IgD-negative memory B cell (primary cell): ENCODE measurements around the gene ADCK1. TPM values are rescaled to one million over a fixed set of nuclear protein-coding genes. Genes with fewer than 3 reads are reported as not detected.

Experiments used
- H3K27ac Mint-ChIP-seq, 3 donors: one replicate each; pipeline ENCODE4 v1.8.0; 2020 to 2022; ENCODE audit warnings: mild to moderate bottlenecking in 3 of 3, mixed read lengths in 3 of 3, moderate library complexity in 1 of 3
- H3K27me3 Mint-ChIP-seq: one replicate; pipeline ENCODE4 v1.8.0; 2021; ENCODE audit warnings: mixed read lengths
- H3K36me3 Mint-ChIP-seq: one replicate; pipeline ENCODE4 v1.8.0; 2020; ENCODE audit warnings: mild to moderate bottlenecking, mixed read lengths
- H3K4me1 Mint-ChIP-seq, 3 donors: one replicate each; pipeline ENCODE4 v1.8.0; 2020 to 2022; ENCODE audit warnings: mixed read lengths in 3 of 3, mild to moderate bottlenecking in 1 of 3
- H3K4me3 Mint-ChIP-seq, 4 donors: one replicate each; pipeline ENCODE4 v1.8.0; 2020 to 2022; ENCODE audit warnings: mild to moderate bottlenecking in 4 of 4, mixed read lengths in 4 of 4, moderate library complexity in 3 of 4
- H3K9me3 Mint-ChIP-seq, 3 donors: one replicate each; pipeline ENCODE4 v1.8.0; 2020 to 2021; ENCODE audit warnings: mixed read lengths in 3 of 3, mild to moderate bottlenecking in 1 of 3
- polyA plus RNA-seq: library from polyadenylated mRNA; unstranded; fragments of 300-500 nt; fragmentation: Illumina TruSeq; gene quantifications from one replicate; pipeline ENCODE4 v1.2.3, GENCODE V29; 2021

ADCK1 gene
- polyA plus RNA-seq, 1 donor from 2014 or later, result 3.5 TPM

DNA sequence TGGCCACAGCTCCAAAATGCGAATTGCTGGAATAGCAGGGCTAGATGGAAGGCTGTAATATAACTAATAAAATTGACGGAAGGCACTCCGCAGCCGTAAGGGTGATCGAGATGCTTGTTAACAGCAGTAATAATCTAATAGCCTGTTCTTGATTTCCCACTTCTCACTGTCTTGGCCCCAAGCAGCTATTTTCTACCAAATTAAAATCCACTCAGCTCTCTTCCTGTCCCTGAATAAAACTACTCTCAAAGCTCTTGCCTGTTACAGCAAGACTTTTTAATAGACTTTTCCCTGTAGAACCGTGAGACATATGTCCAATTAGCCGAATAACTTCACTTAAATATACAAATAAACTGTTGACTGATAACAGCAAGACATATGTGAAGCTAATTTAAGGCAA lies 38.0 kb downstream of the ADCK1 start:
- no peaks in the 10 kb centered on the region for H3K4me1 Mint-ChIP-seq
- no peak overlapping the region for H3K27ac Mint-ChIP-seq
- no peak overlapping the region for H3K4me3 Mint-ChIP-seq
- no peaks in the 10 kb centered on the region for H3K27me3 Mint-ChIP-seq
- no peaks in the 10 kb centered on the region for H3K9me3 Mint-ChIP-seq
- peaks cover 12% of the 10 kb centered on the region for H3K36me3 Mint-ChIP-seq

DNA sequence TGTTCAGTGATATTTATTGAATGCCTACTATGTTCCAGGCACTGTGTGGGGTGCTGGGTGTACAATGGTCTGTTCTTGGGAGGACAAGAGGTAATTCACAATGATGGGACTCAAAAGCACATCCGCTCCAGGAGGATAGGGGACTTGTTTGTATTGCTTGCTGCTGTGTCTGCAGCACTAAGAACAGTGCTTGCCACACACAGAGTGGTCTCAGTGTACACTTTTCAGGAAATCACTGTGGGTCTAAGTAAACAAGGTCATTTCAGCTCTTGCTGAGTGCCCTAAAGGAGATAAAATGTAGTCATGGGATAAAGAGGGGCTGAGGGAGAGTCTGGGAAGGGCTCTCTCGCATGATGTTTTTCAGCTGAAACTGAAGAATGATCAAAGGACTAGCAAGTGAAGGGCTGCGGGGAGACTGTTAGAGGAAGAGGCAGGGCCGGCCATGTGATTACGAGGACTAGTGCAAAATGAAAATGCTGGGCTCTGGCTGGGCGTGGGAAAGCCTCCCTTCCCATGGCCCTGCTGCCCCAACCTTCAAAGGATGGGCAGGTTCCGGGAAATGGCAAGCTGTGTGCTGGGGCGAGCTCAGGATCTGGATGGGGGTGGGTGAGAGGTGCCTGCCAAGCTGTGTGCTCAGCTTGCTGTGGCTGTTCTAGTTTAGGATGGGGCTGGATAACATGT lies 39.1 kb downstream of the ADCK1 start:
- H3K4me3 Mint-ChIP-seq, result no peak overlapping the region

DNA sequence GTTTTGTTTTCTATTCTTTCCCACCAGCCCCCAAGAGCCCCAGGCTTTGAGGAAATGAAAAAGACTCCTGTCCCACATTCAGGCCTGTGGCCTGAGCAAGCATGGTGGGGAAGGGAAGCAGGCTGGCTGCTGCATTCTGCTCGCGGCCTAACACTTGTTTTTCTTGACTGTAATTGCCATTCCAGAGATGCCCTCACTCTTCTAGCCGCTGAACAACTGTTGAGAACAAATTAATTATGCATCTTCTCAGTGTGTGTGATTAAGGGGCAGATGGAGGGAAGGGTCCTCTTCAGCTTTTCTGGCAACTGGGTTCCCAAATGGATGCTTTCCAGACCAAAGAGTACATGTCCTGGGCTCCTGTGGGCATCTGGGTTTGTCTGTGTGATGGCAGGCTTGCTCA lies 43.3 kb downstream of the ADCK1 start:
- Mint-ChIP-seq H3K27ac (no peak overlapping the region), H3K4me1 (no peaks in the 10 kb centered on the region), H3K36me3 (peaks cover 8% of the 10 kb centered on the region), H3K27me3 (no peaks in the 10 kb centered on the region), H3K9me3 (no peaks in the 10 kb centered on the region), H3K4me3 (no peak overlapping the region)

More for the DNA sequence above, 39.1 kb downstream of the ADCK1 start:
- peak overlapping the region in 1 of 3 donors; percentile 47 for H3K27ac Mint-ChIP-seq
- H3K4me1 Mint-ChIP-seq, result no peaks in the 10 kb centered on the region
- H3K36me3 Mint-ChIP-seq, result peaks cover 12% of the 10 kb centered on the region
- no peaks in the 10 kb centered on the region for H3K9me3 Mint-ChIP-seq
- H3K27me3 Mint-ChIP-seq, result no peaks in the 10 kb centered on the region

DNA sequence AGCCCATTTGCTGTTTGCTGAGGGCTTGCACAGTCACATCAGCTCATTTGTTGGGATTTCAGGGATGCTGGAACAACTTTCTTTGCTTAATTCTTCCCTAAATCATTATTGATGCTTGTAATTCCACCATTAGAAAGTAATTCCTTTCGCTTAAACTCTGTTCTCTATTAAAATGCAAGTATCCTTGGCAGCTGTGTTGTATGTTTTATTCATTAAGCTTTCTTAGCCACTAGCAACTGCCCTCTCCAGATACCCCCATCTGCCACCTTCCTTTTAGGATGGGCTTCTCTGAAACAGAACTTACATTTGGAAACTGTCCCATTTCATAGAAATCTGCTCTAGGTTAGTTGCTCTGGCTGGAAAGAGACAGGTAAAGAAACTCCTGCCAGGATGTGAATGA lies 43.7 kb downstream of the ADCK1 start:
- H3K36me3 Mint-ChIP-seq, result peaks cover 8% of the 10 kb centered on the region
- H3K9me3 Mint-ChIP-seq, result no peaks in the 10 kb centered on the region
- no peaks in the 10 kb centered on the region for H3K4me1 Mint-ChIP-seq
- H3K27me3 Mint-ChIP-seq, result no peaks in the 10 kb centered on the region
- H3K4me3 Mint-ChIP-seq, result no peak overlapping the region
- peak overlapping the region in 2 of 3 donors; percentile 26 to 46 for H3K27ac Mint-ChIP-seq

DNA sequence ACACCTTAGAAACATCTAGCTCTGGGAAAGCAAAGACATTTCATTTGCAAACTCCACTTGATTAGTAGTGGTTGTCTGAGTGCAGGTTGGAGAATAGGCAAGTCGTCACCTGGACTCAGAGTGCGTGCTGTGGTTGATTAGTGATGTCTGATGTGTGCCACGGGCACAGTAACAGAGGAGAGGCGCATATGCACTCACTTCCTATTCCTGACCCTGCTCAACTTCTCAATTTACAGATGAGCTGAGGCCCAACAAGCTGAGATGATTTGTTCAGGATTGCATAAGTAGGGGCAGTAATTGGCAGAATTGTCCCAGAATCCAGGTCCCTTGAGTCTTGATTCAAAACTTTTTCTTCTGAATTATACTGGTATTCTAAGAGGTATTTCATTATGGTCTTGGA lies 44.9 kb downstream of the ADCK1 start:
- Mint-ChIP-seq H3K27ac (no peak overlapping the region), H3K36me3 (peaks cover 6% of the 10 kb centered on the region), H3K4me3 (no peak overlapping the region), H3K9me3 (no peaks in the 10 kb centered on the region), H3K4me1 (no peaks in the 10 kb centered on the region), H3K27me3 (no peaks in the 10 kb centered on the region)

DNA sequence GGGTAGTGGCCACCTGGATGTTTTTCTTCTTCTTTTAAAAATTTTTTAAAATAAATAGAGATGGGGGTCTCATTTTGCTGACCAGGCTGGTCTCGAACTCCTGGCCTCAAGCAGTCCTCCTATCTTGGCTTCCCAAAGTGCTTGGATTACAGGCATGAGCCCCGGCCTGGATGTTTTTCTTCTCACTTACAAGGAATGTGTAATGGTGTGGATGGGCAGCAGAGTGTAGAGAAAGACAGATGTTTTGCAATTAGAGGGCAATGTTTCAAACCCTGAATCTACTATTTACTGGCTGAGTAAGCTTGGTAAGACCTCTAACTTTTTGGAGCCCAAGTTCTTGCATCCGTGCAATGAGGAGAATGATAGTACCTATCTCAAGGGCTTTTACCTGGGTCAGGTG lies 48.1 kb downstream of the ADCK1 start:
- peaks cover 9% of the 10 kb centered on the region for H3K36me3 Mint-ChIP-seq
- H3K4me3 Mint-ChIP-seq, result no peak overlapping the region
- peaks cover 0 to 2% (median 0%) of the 10 kb centered on the region in 3 donors for H3K9me3 Mint-ChIP-seq
- no peaks in the 10 kb centered on the region for H3K4me1 Mint-ChIP-seq
- no peak overlapping the region for H3K27ac Mint-ChIP-seq
- no peaks in the 10 kb centered on the region for H3K27me3 Mint-ChIP-seq

DNA sequence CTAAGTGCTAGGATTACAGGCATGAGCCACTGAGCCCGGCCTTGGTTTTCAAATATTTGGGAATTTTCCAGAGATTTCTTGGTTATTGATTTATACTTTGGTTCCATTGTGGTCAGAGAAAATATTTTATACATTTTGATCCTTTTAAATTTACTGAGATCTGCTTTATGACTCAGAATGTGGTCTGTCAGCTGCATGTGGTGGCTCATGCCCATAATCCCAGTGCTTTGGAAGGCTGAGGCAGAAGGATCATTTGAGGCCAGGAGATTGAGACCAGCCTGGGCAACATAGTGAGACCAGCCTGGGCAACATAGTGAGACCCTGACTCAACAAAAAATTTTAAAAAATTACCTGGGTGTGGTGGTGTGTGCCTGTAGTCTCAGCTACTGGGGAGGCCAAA lies 49.8 kb downstream of the ADCK1 start:
- Mint-ChIP-seq H3K4me1 (no peaks in the 10 kb centered on the region), H3K27me3 (no peaks in the 10 kb centered on the region)

DNA sequence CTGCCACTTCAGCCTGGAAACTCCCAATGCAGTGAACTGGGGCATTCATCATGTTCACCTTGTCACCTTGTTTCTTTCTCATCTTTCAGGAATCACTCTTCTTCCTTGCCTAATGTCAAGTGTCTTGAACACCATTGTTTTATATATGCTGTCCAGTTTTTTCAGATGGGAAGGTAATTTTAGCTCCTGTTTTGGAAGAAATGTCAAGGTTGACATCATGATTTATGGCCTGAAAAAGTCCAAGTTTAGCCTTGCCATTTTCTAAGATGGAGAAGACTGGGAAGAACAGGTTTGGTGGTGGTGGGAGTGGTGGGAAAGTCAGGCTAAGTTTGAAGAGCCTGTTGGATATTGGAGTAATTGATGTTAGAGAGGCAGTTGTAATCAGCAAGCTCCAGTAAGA lies 54.0 kb downstream of the ADCK1 start:
- no peak overlapping the region for H3K4me3 Mint-ChIP-seq
- no peaks in the 10 kb centered on the region for H3K4me1 Mint-ChIP-seq
- no peaks in the 10 kb centered on the region for H3K27me3 Mint-ChIP-seq
- H3K27ac Mint-ChIP-seq, result no peak overlapping the region
- peaks cover 8% of the 10 kb centered on the region for H3K36me3 Mint-ChIP-seq
- H3K9me3 Mint-ChIP-seq, result peaks cover 0 to 3% (median 0%) of the 10 kb centered on the region in 3 donors

More for the DNA sequence above, 49.8 kb downstream of the ADCK1 start:
- Mint-ChIP-seq H3K36me3 (peaks cover 11% of the 10 kb centered on the region), H3K9me3 (peaks cover 0 to 3% (median 0%) of the 10 kb centered on the region in 3 donors), H3K27ac (no peak overlapping the region), H3K4me3 (no peak overlapping the region)

DNA sequence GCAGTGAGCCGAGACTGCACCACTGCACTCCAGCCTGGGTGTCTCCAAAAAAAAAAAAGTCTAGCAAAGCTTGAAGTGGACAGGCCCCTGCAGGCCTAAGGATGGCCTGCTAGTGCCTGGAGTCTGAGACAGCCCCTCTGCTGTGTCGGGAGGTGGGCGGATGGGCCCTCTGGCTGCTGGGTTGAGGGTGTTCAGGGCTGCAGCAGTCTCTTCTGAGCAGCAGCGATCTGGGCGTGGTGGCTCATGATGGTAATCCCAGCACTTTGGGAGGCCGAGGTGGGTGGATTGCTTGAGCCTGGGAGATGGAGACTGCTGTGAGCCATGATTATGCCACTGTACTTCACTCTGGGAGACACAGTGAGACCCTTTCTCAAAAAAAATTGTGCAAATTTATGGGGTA lies 57.0 kb downstream of the ADCK1 start:
- H3K27ac Mint-ChIP-seq, result no peak overlapping the region
- no peaks in the 10 kb centered on the region for H3K4me1 Mint-ChIP-seq
- peaks cover 9% of the 10 kb centered on the region for H3K36me3 Mint-ChIP-seq

DNA sequence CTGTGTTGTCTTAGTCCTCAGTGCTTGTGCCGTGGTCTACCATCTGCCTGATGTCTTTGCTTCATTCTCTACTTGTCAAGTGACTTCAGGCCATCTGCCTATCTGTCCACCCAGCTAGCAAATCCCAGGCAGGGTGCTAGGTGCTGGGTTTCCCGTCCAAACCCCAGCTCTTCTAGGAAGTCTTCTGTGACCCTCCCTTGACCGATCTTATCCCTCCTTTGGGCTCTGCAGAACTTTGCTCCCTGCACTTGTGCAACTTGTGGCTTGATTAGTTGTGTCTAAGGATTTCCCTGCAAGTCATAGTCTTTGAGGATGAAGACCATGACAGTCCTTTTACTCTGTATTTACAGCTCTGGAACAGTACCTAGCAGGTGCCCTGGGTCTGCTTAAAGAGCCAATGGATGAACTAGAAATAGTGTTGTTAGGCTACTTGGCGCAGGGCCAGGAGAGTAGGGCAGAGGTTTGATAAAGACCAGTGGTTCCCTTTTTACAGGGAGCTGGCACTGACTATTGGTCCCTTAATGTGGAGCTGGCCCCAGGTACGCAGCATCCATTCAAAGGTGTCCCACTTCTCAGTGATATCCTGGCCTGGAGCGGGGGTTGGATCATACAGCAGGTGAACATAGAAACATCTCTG lies 60.1 kb downstream of the ADCK1 start:
- no peak overlapping the region for H3K27ac Mint-ChIP-seq
- no peaks in the 10 kb centered on the region for H3K27me3 Mint-ChIP-seq
- no peak overlapping the region for H3K4me3 Mint-ChIP-seq

More for the DNA sequence above, 57.0 kb downstream of the ADCK1 start:
- Mint-ChIP-seq H3K27me3 (no peaks in the 10 kb centered on the region), H3K4me3 (no peak overlapping the region), H3K9me3 (peaks cover 0 to 3% (median 0%) of the 10 kb centered on the region in 3 donors)

DNA sequence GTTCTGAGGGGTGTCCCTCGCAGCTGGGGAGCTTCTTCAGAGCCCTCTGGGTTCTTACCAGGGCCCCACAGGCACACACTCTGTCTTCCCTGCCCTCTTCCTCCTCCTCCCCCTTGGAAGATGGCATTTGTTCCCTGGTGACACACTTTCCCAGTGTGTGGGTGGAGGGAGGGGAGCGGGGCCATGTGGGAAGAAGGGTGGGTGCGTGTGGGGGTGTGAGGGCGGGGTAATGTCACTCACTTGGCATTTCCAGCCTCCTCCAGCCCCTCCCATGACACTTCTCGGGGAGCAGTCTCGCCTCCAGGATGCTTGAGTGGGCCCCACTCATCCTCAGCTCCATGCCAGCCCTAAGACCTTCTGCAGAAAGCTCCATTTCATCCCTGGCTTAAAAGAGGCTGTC lies 61.3 kb downstream of the ADCK1 start:
- no peaks in the 10 kb centered on the region for H3K27me3 Mint-ChIP-seq
- peaks cover 17% of the 10 kb centered on the region for H3K36me3 Mint-ChIP-seq
- no peak overlapping the region for H3K27ac Mint-ChIP-seq
- peaks cover 0 to 1% (median 0%) of the 10 kb centered on the region in 3 donors for H3K4me1 Mint-ChIP-seq
- H3K9me3 Mint-ChIP-seq, result no peaks in the 10 kb centered on the region
- no peak overlapping the region for H3K4me3 Mint-ChIP-seq

More for the DNA sequence above, 60.1 kb downstream of the ADCK1 start:
- Mint-ChIP-seq H3K9me3 (no peaks in the 10 kb centered on the region), H3K4me1 (peaks cover 0 to 1% (median 0%) of the 10 kb centered on the region in 3 donors), H3K36me3 (peaks cover 14% of the 10 kb centered on the region)

DNA sequence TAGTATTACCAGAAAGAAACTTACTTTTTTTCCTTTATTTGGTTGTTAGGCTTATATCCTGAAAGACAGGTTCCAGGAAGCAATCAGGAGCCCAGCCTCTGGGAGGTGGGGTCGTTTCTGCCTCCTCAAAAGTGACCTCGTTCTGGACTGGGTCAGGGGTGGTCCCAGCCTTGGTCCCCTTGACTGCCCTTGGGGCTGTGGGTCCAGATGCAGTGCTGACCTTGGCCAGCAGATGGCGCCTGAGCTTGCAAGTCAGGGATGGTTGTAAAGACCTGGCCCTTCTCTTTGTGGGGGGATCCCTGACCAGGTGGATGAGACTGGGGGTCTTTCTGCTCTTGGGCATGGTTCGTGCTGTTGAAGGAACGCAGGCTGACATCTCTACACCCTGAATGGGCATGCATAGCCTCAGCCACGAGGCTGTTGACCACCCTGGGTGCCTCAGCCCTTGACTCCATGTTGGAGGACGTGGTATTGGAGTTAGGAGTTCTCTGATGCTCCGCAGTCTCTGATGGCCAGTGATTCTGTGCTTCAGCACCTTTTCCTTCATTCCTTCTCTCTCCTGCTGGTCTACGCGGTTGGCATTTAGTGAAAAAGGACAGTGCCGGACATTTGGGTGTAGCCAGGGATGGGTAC lies 62.4 kb downstream of the ADCK1 start:
- H3K9me3 Mint-ChIP-seq, result no peaks in the 10 kb centered on the region
- no peak overlapping the region for H3K27ac Mint-ChIP-seq
- H3K4me3 Mint-ChIP-seq, result no peak overlapping the region
- H3K4me1 Mint-ChIP-seq, result peaks cover 0 to 1% (median 0%) of the 10 kb centered on the region in 3 donors
- no peaks in the 10 kb centered on the region for H3K27me3 Mint-ChIP-seq
- H3K36me3 Mint-ChIP-seq, result peaks cover 18% of the 10 kb centered on the region

DNA sequence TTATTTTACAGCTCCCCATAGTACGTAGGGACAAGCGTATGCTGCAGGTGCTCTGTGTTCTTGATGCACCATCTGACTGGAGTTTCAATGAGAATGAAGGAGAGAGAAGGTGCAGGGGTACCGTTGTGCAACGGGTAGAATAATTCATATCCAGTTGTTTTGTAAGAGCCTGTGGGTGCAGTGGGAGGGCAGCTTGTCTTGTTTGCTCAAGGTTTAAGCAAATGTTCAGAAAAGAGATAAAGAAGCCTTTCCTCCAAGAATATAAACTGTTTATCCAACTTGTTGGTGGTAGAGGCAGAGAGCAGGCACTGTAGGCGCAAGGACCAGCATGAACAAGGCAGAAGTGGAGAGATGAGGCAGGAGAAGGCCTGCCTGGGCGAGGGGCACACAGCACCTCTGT lies 64.2 kb downstream of the ADCK1 start:
- peaks cover 18% of the 10 kb centered on the region for H3K36me3 Mint-ChIP-seq
- no peaks in the 10 kb centered on the region for H3K27me3 Mint-ChIP-seq
- no peaks in the 10 kb centered on the region for H3K9me3 Mint-ChIP-seq
- H3K27ac Mint-ChIP-seq, result no peak overlapping the region
- H3K4me3 Mint-ChIP-seq, result no peak overlapping the region
- peaks cover 0 to 1% (median 0%) of the 10 kb centered on the region in 3 donors for H3K4me1 Mint-ChIP-seq

DNA sequence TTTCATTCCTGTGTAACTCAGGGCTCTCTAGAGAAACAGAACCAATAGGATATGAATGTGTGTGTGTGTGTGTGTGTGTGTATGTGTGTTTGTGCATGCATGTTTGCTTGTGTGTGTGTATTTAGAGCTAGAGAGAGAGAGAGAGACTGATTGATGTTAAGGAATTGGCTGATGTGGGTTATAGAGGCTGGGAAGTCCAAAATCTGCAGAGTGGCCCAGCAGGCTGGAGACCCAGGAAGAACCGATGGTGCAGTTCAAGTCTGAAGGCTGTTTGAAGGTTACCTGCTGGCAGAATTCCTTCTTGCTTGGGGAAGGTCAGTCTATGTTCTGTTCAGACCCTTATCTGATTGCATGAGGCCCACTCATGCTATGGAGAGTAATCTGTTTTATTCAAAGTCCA lies 64.7 kb downstream of the ADCK1 start:
- H3K36me3 Mint-ChIP-seq, result peaks cover 18% of the 10 kb centered on the region
- H3K4me3 Mint-ChIP-seq, result no peak overlapping the region
- no peak overlapping the region for H3K27ac Mint-ChIP-seq

DNA sequence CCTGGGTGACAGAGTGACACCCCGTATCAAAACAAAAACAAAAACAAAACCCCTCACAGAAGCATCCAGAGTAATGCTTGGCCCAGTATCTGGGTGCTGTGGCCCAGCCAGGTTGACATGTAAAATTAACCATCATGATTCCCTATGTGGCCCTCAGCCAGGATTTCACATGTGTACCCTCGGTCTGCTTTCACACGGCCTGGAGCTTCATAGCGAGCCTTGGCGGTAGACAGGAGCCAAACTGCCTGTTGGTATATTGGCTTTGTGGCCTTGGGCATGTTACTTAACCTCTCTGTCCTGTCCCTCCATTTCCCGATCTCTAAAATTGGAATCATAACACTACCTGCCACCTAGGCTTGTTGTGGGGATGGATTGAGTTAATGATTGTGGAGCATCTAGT lies 65.5 kb downstream of the ADCK1 start:
- H3K36me3 Mint-ChIP-seq, result peaks cover 18% of the 10 kb centered on the region
- no peak overlapping the region for H3K27ac Mint-ChIP-seq
- peaks cover 0 to 1% (median 0%) of the 10 kb centered on the region in 3 donors for H3K4me1 Mint-ChIP-seq
- no peak overlapping the region for H3K4me3 Mint-ChIP-seq
- H3K27me3 Mint-ChIP-seq, result no peaks in the 10 kb centered on the region
- H3K9me3 Mint-ChIP-seq, result no peaks in the 10 kb centered on the region

More for the DNA sequence above, 64.7 kb downstream of the ADCK1 start:
- Mint-ChIP-seq H3K27me3 (no peaks in the 10 kb centered on the region), H3K4me1 (peaks cover 0 to 1% (median 0%) of the 10 kb centered on the region in 3 donors), H3K9me3 (no peaks in the 10 kb centered on the region)
